ENCODE measurements around the gene MT1E. TPM values are rescaled to one million over a fixed set of nuclear protein-coding genes. Genes with fewer than 3 reads are reported as not detected.

Gene MT1E
- total and polyA plus RNA-seq, 2 of the 8 experiments (the other 6 are each of a cell fraction or from before 2014, with no cell fraction given) = 7.9 to 117 TPM

GRCh38 chr16:56673921-56674320, 48.3 kb downstream of the MT1E start:
- H3K56ac ChIP-seq (replicated peaks; ENCODE audit: insufficient read length, low read depth, low read length) = no peak overlapping the region
- WGBS, 2 experiments (ENCODE audit: extremely low coverage in 1 of 2, insufficient coverage in 1 of 2, insufficient read length in 1 of 2, insufficient replicate concordance in 2 of 2, low coverage in 1 of 2, low lambda C conversion rate in 2 of 2, missing lambda C conversion rate in 1 of 2) = 37% methylated on average over 12 of the region's 12 CpGs; no CpG with 5 or more reads in 1 of the 2 experiments
- no peak overlapping the region for H4K8ac ChIP-seq (ENCODE audit: extremely low read depth, insufficient read depth, low read length)
- no peaks in the 10 kb centered on the region for H3K79me1 ChIP-seq (ENCODE audit: low read depth, low read length)
- no peak overlapping the region for H2BK20ac ChIP-seq (ENCODE audit: low read length)
- H3K4me1 ChIP-seq (replicated peaks in 1 of 4; ENCODE audit: control insufficient read depth in 3 of 4, insufficient read depth in 4 of 4, low read length in 3 of 4) = peaks cover 3 to 25% (median 15%) of the 10 kb centered on the region in 4 experiments
- ChIA-PET POLR2A (ENCODE audit: partially characterized antibody) (interaction anchor here (0.6 to 13.9 kb wide), 9 partner anchors 7 to 344 kb away, joined by 3 to 205 read pairs (median 4); partner anchors contain the start of genes MT1B, MT1E, MT1F and MT1X), CTCF (ENCODE audit: partially characterized antibody) (interaction anchor here (0.6 to 2.9 kb wide), 24 partner anchors 11 to 431 kb away, joined by 3 to 62 read pairs (median 3); partner anchors contain the start of genes MT1B and MT1F)
- H2AFZ ChIP-seq (ENCODE audit: low read length) = no peak overlapping the region
- no peak overlapping the region for H2BK120ac ChIP-seq (replicated peaks; ENCODE audit: low read depth, low read length)
- no peak overlapping the region for H3K4me3 ChIP-seq (ENCODE audit: extremely low read depth in 1 of 4, insufficient read depth in 2 of 4, low read depth in 3 of 4, low read length in 4 of 4)
- H2BK12ac ChIP-seq (ENCODE audit: low read depth, low read length) = no peak overlapping the region
- no peak overlapping the region for H3K4me2 ChIP-seq (ENCODE audit: insufficient read depth in 1 of 2, low read depth in 2 of 2, low read length in 2 of 2)
- H3K9ac ChIP-seq (replicated peaks in 1 of 4; ENCODE audit: extremely low read depth in 1 of 4, low read depth in 3 of 4, low read length in 3 of 4) = no peak overlapping the region
- H3K36me3 ChIP-seq (ENCODE audit: control insufficient read depth in 2 of 4, insufficient read depth in 4 of 4, low read length in 3 of 4) = no peaks in the 10 kb centered on the region
- H2AK5ac ChIP-seq (ENCODE audit: low read depth, low read length) = no peak overlapping the region
- TF ChIP-seq EZH2 (IDR thresholded peaks at IDR 0.05; ENCODE audit: low read depth, low read length, severe bottlenecking) = peak; percentile 6
- TF ChIP-seq SIX5 (IDR thresholded peaks at IDR 0.05; ENCODE audit: low read depth, low read length) = no peak
- peak; percentile 60 to 73 (median 64) for TF ChIP-seq CTCF (IDR thresholded peaks at IDR 0.05; ENCODE audit: control extremely low read depth in 1 of 3, insufficient read depth in 1 of 3, low read depth in 1 of 3, low read length in 3 of 3)
- TF ChIP-seq RAD21 (IDR thresholded peaks at IDR 0.05 in 1 of 2, conservative IDR thresholded peaks at IDR 0.05 in 1 of 2; ENCODE audit: low read depth in 2 of 2, low read length in 2 of 2) = peak; percentile 68 to 78
- no peak overlapping the region for H3K23ac ChIP-seq (ENCODE audit: insufficient read length)
- no peaks in the 10 kb centered on the region for H3K9me3 ChIP-seq (ENCODE audit: insufficient read depth in 2 of 2, low read depth in 1 of 2, low read length in 1 of 2)
- H3K23me2 ChIP-seq (ENCODE audit: low read depth, low read length) = peaks cover 3% of the 10 kb centered on the region; the same call in 1 of the 2 replicates
- no peak overlapping the region for H2BK15ac ChIP-seq (ENCODE audit: low read length)
- no peak overlapping the region for H3K14ac ChIP-seq (ENCODE audit: insufficient read length)
- H4K20me1 ChIP-seq (replicated peaks in 1 of 2; ENCODE audit: control insufficient read depth in 1 of 2, insufficient read depth in 2 of 2, low read length in 2 of 2) = peaks cover 0 to 8% of the 10 kb centered on the region in 2 experiments
- H3K79me2 ChIP-seq (ENCODE audit: control insufficient read depth in 1 of 2, insufficient read depth in 2 of 2, low read length in 2 of 2) = no peaks in the 10 kb centered on the region
- H3K18ac ChIP-seq (ENCODE audit: extremely low read depth, low read length) = no peak overlapping the region
- H4K5ac ChIP-seq (ENCODE audit: insufficient read length, low read depth, low read length) = no peak overlapping the region
- no peak overlapping the region for H3K4ac ChIP-seq (replicated peaks; ENCODE audit: insufficient read length, low read depth, low read length)
- peaks cover 30 to 71% (median 52%) of the 10 kb centered on the region in 4 experiments for H3K27me3 ChIP-seq (replicated peaks in 1 of 4; ENCODE audit: control insufficient read depth in 3 of 4, extremely low read depth in 1 of 4, insufficient read depth in 3 of 4, low read length in 3 of 4)
- DNase-seq (ENCODE audit: low read depth in 1 of 2, low spot score in 2 of 2) = no peak
- no peak overlapping the region for H4K91ac ChIP-seq (replicated peaks; ENCODE audit: insufficient read length, low read length)
- no peak overlapping the region for H3K27ac ChIP-seq (ENCODE audit: low read depth, low read length)
- FAIRE-seq = no peak
- no peak overlapping the region; the same call in 1 of the 2 replicates for H2BK5ac ChIP-seq (ENCODE audit: low read depth, low read length)
